Measurements from ENCODE around the gene HDHD5. TPM values are rescaled to one million over a fixed set of nuclear protein-coding genes. Genes with fewer than 3 reads are reported as not detected.
A peak's percentile ranks its signal among the peaks of the same experiment; 100 is the strongest.

The HDHD5 gene
- total RNA-seq, 4 donors from 2014 or later = 29.9 to 45.1 (median 38.8) TPM

DNA sequence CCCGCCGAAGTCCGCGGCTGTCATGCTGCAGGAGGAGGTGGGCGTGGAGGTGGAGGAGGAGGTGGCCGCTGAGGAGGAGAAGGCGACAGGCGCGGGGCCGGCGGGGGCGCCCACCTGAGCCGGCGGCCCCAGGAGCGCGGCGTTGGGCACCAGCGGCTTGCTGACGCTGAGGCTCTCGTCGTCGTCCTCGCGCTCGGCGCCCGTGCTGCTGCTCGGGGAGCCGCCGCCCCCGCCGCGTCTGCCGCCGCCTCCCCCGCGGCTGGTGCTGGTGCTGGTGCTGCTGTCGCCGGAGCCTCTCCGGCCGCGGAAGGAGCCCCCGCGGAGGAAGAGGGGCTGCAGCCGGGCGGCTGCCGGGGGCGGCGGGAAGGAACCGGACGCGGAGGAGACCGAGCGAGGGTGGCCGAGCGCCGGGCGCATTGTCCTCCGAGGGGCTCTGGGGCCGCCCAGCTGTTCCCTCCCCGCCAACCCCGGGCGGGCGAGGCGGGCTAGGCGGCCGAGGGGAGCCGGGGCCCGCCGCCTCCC lies 38.3 kb downstream of the HDHD5 start:
- intact Hi-C loops (cut with DNase I) = no loop called here
- peaks cover 4 to 76% (median 28%) of the 10 kb centered on the region in 4 donors for H3K27me3 ChIP-seq
- no peaks in the 10 kb centered on the region for H3K36me3 ChIP-seq
- no peak for DNase-seq (ENCODE audit: extremely low spot score)
- H3K27ac ChIP-seq (replicated peaks in 1 of 4) = no peak overlapping the region
- H3K4me1 ChIP-seq = peaks cover 7 to 27% (median 19%) of the 10 kb centered on the region in 4 donors
- TF ChIP-seq POLR2A (IDR thresholded peaks at IDR 0.05; ENCODE audit: low read depth) (no peak), POLR2AphosphoS5 (IDR thresholded peaks at IDR 0.05) (no peak), EP300 (IDR thresholded peaks at IDR 0.05) (no peak)
- TF ChIP-seq, protein P1, sequence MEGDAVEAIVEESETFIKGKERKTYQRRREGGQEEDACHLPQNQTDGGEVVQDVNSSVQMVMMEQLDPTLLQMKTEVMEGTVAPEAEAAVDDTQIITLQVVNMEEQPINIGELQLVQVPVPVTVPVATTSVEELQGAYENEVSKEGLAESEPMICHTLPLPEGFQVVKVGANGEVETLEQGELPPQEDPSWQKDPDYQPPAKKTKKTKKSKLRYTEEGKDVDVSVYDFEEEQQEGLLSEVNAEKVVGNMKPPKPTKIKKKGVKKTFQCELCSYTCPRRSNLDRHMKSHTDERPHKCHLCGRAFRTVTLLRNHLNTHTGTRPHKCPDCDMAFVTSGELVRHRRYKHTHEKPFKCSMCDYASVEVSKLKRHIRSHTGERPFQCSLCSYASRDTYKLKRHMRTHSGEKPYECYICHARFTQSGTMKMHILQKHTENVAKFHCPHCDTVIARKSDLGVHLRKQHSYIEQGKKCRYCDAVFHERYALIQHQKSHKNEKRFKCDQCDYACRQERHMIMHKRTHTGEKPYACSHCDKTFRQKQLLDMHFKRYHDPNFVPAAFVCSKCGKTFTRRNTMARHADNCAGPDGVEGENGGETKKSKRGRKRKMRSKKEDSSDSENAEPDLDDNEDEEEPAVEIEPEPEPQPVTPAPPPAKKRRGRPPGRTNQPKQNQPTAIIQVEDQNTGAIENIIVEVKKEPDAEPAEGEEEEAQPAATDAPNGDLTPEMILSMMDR (IDR thresholded peaks at IDR 0.05) = no peak
- peak overlapping the region; percentile 51 to 65 (median 60) for H3K4me3 ChIP-seq
- WGBS = no CpG with 5 or more reads among the region's 70 CpGs
- no peaks in the 10 kb centered on the region for H3K9me3 ChIP-seq

- no peak for DNase-seq (ENCODE audit: extremely low spot score)
- peaks cover 4 to 76% (median 28%) of the 10 kb centered on the region in 4 donors for H3K27me3 ChIP-seq
These were observed 38.8 kb downstream of the HDHD5 start for GRCh38 chr22:17120281-17120680.

GRCh38 chr22:17119481-17120202 lies 39.4 kb downstream of the HDHD5 start:
- Histone ChIP-seq H3K4me1 (peaks cover 7 to 27% (median 19%) of the 10 kb centered on the region in 4 donors), H3K36me3 (no peaks in the 10 kb centered on the region), H3K27ac (replicated peaks in 1 of 4) (no peak overlapping the region), H3K9me3 (no peaks in the 10 kb centered on the region), H3K4me3 (peak overlapping the region in 1 of 4 donors; percentile 65), H3K27me3 (peaks cover 4 to 76% (median 28%) of the 10 kb centered on the region in 4 donors)
- TF ChIP-seq EP300 (IDR thresholded peaks at IDR 0.05) = no peak
- intact Hi-C loops (cut with DNase I) = no loop called here
- DNase-seq (ENCODE audit: extremely low spot score) = no peak
- 12% methylated on average over 31 of the region's 63 CpGs for WGBS

More at GRCh38 chr22:17120281-17120680, 38.8 kb downstream of the HDHD5 start:
- no peak for TF ChIP-seq EP300 (IDR thresholded peaks at IDR 0.05)
- no peak for TF ChIP-seq POLR2AphosphoS5 (IDR thresholded peaks at IDR 0.05)
- TF ChIP-seq, protein P1 (IDR thresholded peaks at IDR 0.05) = no peak
- no peak for TF ChIP-seq POLR2A (IDR thresholded peaks at IDR 0.05; ENCODE audit: low read depth)
- H3K4me1 ChIP-seq = peaks cover 7 to 27% (median 19%) of the 10 kb centered on the region in 4 donors
- peak overlapping the region; percentile 51 to 65 (median 60) for H3K4me3 ChIP-seq
- intact Hi-C loops (cut with DNase I) = no loop called here
- WGBS = 1% methylated on average over 15 of the region's 45 CpGs
- H3K27ac ChIP-seq (replicated peaks in 1 of 4) = no peak overlapping the region
- H3K9me3 ChIP-seq = no peaks in the 10 kb centered on the region
- H3K36me3 ChIP-seq = no peaks in the 10 kb centered on the region

GRCh38 chr22:17118342-17118741 lies 40.7 kb downstream of the HDHD5 start:
- H3K27me3 ChIP-seq = peaks cover 4 to 70% (median 28%) of the 10 kb centered on the region in 4 donors
- intact Hi-C loops (cut with DNase I) = no loop called here
- DNase-seq (ENCODE audit: extremely low spot score) = no peak

DNA sequence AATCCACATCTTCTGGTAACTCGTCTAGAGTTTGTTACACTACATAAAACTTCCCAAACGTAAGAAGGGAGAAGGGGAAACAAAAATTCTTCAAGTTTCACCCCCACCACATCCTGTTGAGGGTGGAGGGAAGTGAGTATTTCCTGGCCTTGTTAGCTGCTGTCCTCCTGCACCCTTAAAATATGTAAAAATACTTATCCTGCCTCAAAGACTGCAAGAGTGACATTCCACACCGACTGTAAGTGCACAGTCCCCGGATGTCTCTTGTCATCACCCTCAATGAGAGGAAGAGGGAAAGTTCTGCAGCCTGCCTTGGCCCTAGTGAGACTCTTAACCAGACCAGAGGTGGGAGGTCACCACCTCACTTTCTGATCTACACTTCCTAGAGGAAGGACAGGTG lies 41.2 kb downstream of the HDHD5 start:
- H3K9me3 ChIP-seq = no peaks in the 10 kb centered on the region
- TF ChIP-seq POLR2A (IDR thresholded peaks at IDR 0.05; ENCODE audit: low read depth) (no peak), EP300 (IDR thresholded peaks at IDR 0.05) (no peak), POLR2AphosphoS5 (IDR thresholded peaks at IDR 0.05) (no peak)
- TF ChIP-seq, protein P1 (IDR thresholded peaks at IDR 0.05) = no peak
- peaks cover 7 to 27% (median 19%) of the 10 kb centered on the region in 4 donors for H3K4me1 ChIP-seq
- H3K36me3 ChIP-seq = no peaks in the 10 kb centered on the region
- intact Hi-C loops (cut with DNase I) = no loop called here
- DNase-seq (ENCODE audit: extremely low spot score) = no peak
- H3K27ac ChIP-seq (replicated peaks in 1 of 4) = no peak overlapping the region
- no peak overlapping the region for H3K4me3 ChIP-seq
- 54% methylated on average over 3 of the region's 4 CpGs for WGBS
- H3K27me3 ChIP-seq = peaks cover 4 to 66% (median 27%) of the 10 kb centered on the region in 4 donors

More at GRCh38 chr22:17118342-17118741, 40.7 kb downstream of the HDHD5 start:
- 78% methylated on average over 4 of the region's 4 CpGs for WGBS
- Histone ChIP-seq H3K4me1 (peaks cover 7 to 27% (median 19%) of the 10 kb centered on the region in 4 donors), H3K36me3 (no peaks in the 10 kb centered on the region), H3K27ac (replicated peaks in 1 of 4) (no peak overlapping the region), H3K9me3 (no peaks in the 10 kb centered on the region), H3K4me3 (no peak overlapping the region)
- no peak for TF ChIP-seq POLR2A (IDR thresholded peaks at IDR 0.05; ENCODE audit: low read depth)
- no peak for TF ChIP-seq POLR2AphosphoS5 (IDR thresholded peaks at IDR 0.05)
- TF ChIP-seq, protein P1 (IDR thresholded peaks at IDR 0.05) = no peak
- TF ChIP-seq EP300 (IDR thresholded peaks at IDR 0.05) = no peak
